ENCODE measurements around the gene HELQ. TPM values are rescaled to one million over a fixed set of nuclear protein-coding genes. Genes with fewer than 3 reads are reported as not detected.

The HELQ gene
- total and polyA plus RNA-seq, 2 of the 4 experiments (the other 2 are of a cell fraction), result 8.8 to 9.1 TPM

GRCh38 chr4:83417566-83417965 is 38.1 kb downstream of the HELQ start:
- no peak overlapping the region for H3K56ac ChIP-seq (ENCODE audit: extremely low read depth, insufficient read depth, low read length)
- H3K9me3 ChIP-seq (ENCODE audit: control insufficient read depth, insufficient read depth, low read length), result no peaks in the 10 kb centered on the region
- intact Hi-C loops (cut with micrococcal nuclease), result no loop called here
- H3K36me3 ChIP-seq (ENCODE audit: control insufficient read depth, insufficient read depth, low read length), result peaks cover 10% of the 10 kb centered on the region
- BruUV-seq (replicated peaks), result no TSS peak
- no peak overlapping the region for H3K18ac ChIP-seq (ENCODE audit: low read depth, low read length)
- CTCF ChIA-PET, result no interaction called here
- no peaks in the 10 kb centered on the region for H4K20me1 ChIP-seq (ENCODE audit: insufficient read depth, low read length)
- H3K27me3 ChIP-seq (ENCODE audit: control insufficient read depth, insufficient read depth, low read length), result no peaks in the 10 kb centered on the region
- no peak overlapping the region for H3K4ac ChIP-seq (ENCODE audit: low read depth, low read length)
- ATAC-seq (ENCODE audit: low read depth) (no peak), DNase-seq (no peak)
- no peak overlapping the region for H2AK9ac ChIP-seq (replicated peaks; ENCODE audit: low read depth, low read length, poor library complexity)
- no peak overlapping the region for H4K91ac ChIP-seq (ENCODE audit: insufficient read depth, low read depth, low read length)
- WGBS, 2 experiments (ENCODE audit: extremely low coverage in 2 of 2, insufficient read length in 1 of 2), result no CpG with 5 or more reads among the region's 4 CpGs
- TF ChIP-seq SMC3 (IDR thresholded peaks at IDR 0.05; ENCODE audit: low read depth, low read length), result no peak
- no peak for TF ChIP-seq CEBPB (IDR thresholded peaks at IDR 0.05; ENCODE audit: low read depth, low read length)
- TF ChIP-seq CTCF (conservative IDR thresholded peaks at IDR 0.05; ENCODE audit: low read depth, low read length), result no peak
- TF ChIP-seq ELK1 (IDR thresholded peaks at IDR 0.05; ENCODE audit: borderline replicate concordance, low read depth, low read length), result no peak
- no peak for TF ChIP-seq CHD1 (IDR thresholded peaks at IDR 0.05; ENCODE audit: low read depth, low read length)
- TF ChIP-seq RCOR1 (IDR thresholded peaks at IDR 0.05; ENCODE audit: insufficient replicate concordance, low read length), result no peak
- no peak for TF ChIP-seq BHLHE40 (IDR thresholded peaks at IDR 0.05; ENCODE audit: low read depth, low read length)
- TF ChIP-seq POLR2A (IDR thresholded peaks at IDR 0.05; ENCODE audit: low read depth, low read length), result no peak
- TF ChIP-seq NFE2L2 (IDR thresholded peaks at IDR 0.05; ENCODE audit: low read depth, low read length), result no peak
- no peak for TF ChIP-seq FOS (IDR thresholded peaks at IDR 0.05; ENCODE audit: low read depth, low read length)
- no peak for TF ChIP-seq RAD21 (IDR thresholded peaks at IDR 0.05; ENCODE audit: low read length)
- TF ChIP-seq MXI1 (IDR thresholded peaks at IDR 0.05; ENCODE audit: borderline replicate concordance, low read depth, low read length), result no peak
- no peak for TF ChIP-seq MAZ (IDR thresholded peaks at IDR 0.05; ENCODE audit: borderline replicate concordance, low read depth, low read length)
- no peaks in the 10 kb centered on the region for H3K4me1 ChIP-seq (ENCODE audit: control insufficient read depth, insufficient read depth, low read length)
- H3K79me1 ChIP-seq (ENCODE audit: low read depth in 1 of 2, low read length in 2 of 2), result no peaks in the 10 kb centered on the region
- H3K9ac ChIP-seq (ENCODE audit: low read depth, low read length), result no peak overlapping the region
- H2BK120ac ChIP-seq (ENCODE audit: low read depth, low read length), result no peak overlapping the region
- no peak overlapping the region for H2BK20ac ChIP-seq (ENCODE audit: low read depth, low read length)
- no peak overlapping the region for H3K4me2 ChIP-seq (ENCODE audit: low read depth, low read length)
- dilution Hi-C loops (cut with HindIII; ENCODE audit: low sequenced_read_pairs, unreplicated experiment), result no loop called here
- in situ Hi-C loops (cut with MboI; ENCODE audit: low sequenced_read_pairs), result no loop called here
- H3K27ac ChIP-seq (ENCODE audit: insufficient read depth, low read length), result no peak overlapping the region
- POLR2A ChIA-PET (ENCODE audit: unreplicated experiment), result no interaction called here
- H4K8ac ChIP-seq (ENCODE audit: low read depth in 2 of 2, low read length in 2 of 2), result no peak overlapping the region
- H2AFZ ChIP-seq (replicated peaks; ENCODE audit: low read length, poor library complexity), result no peak overlapping the region
- no peak overlapping the region for H2BK15ac ChIP-seq (ENCODE audit: low read depth, low read length)
- H3K14ac ChIP-seq (replicated peaks; ENCODE audit: low read depth, low read length), result no peak overlapping the region
- no peak overlapping the region for H3K4me3 ChIP-seq (ENCODE audit: insufficient read depth, low read depth, low read length)
- no peak overlapping the region for H3K23ac ChIP-seq (ENCODE audit: low read depth, low read length)
- H2BK5ac ChIP-seq (ENCODE audit: low read depth, low read length, poor library complexity, severe bottlenecking), result no peak overlapping the region
- no peak overlapping the region for H4K5ac ChIP-seq (ENCODE audit: low read depth, low read length)
- no peak overlapping the region for H2AK5ac ChIP-seq (ENCODE audit: low read depth, low read length)
- no peaks in the 10 kb centered on the region; the same call in 1 of the 2 replicates for H3K9me1 ChIP-seq (ENCODE audit: insufficient read depth, low read length)

Measured in IMR-90 (cell line).